OCI-LY7 (cell line): Measurements from ENCODE around the gene ANKRD44. TPM values are rescaled to one million over a fixed set of nuclear protein-coding genes. Genes with fewer than 3 reads are reported as not detected.

Experiments
- BruUV-seq: library from RNA; stranded (reverse); fragments of 400-500 nt; replicated peaks from 2 replicates; lab custom pipeline; 2021; lab: Mats Ljungman, UMichigan
- CTCF ChIA-PET: fragments of 300-600 bp; sonication (Branson Sonifier 250); formaldehyde crosslinking; loops from one replicate; lab custom pipeline; 2022; ENCODE audit warnings: antibody characterized with exemption; ENCODE audit not compliant: unreplicated experiment; lab: Charles Lee
- POLR2A ChIA-PET: fragments of 300-600 bp; sonication (Branson Sonifier 250); formaldehyde crosslinking; loops from one replicate; lab custom pipeline; 2022; ENCODE audit warnings: antibody characterized with exemption; lab: Charles Lee
- DNase-seq: peaks from one replicate; pipeline ENCODE4 v3.0.0-alpha.2; 2015; ENCODE audit warnings: low spot score
- H2AFZ ChIP-seq: fragments of 200-600 bp; sonication (generic), shearing (Covaris generic); 2 replicates; pipeline ENCODE4 v1.6.1; 2014; ENCODE audit warnings: mild to moderate bottlenecking, antibody characterized with exemption, low read length, moderate library complexity
- H3K27ac ChIP-seq: fragments of 200-600 bp; sonication (generic); 2 replicates; pipeline ENCODE4 v1.5.1; 2014; ENCODE audit warnings: mixed run types, low read depth, mild to moderate bottlenecking, moderate library complexity, low read length, inconsistent platforms; ENCODE audit not compliant: poor library complexity, severe bottlenecking
- H3K36me3 ChIP-seq: fragments of 200-600 bp; sonication (generic); 2 replicates; pipeline ENCODE4 v1.6.1; 2014; ENCODE audit warnings: mild to moderate bottlenecking, antibody characterized with exemption, low read length, moderate library complexity, mixed read lengths; ENCODE audit not compliant: insufficient read depth
- H3K4me1 ChIP-seq: fragments of 200-600 bp; sonication (generic); 2 replicates; pipeline ENCODE4 v1.5.1; 2014; ENCODE audit warnings: mild to moderate bottlenecking, low read length; ENCODE audit not compliant: insufficient read depth, poor library complexity, severe bottlenecking
- H3K4me2 ChIP-seq: fragments of 200-600 bp; sonication (generic); 2 replicates; pipeline ENCODE4 v1.6.1; 2014; ENCODE audit warnings: mild to moderate bottlenecking, low read length
- H3K4me3 ChIP-seq: fragments of 200-600 bp; sonication (generic); 2 replicates; pipeline ENCODE4 v1.5.1; 2014; ENCODE audit warnings: mild to moderate bottlenecking, low read depth, low read length; ENCODE audit not compliant: poor library complexity, severe bottlenecking
- H3K79me2 ChIP-seq: fragments of 200-600 bp; sonication (generic); 2 replicates; pipeline ENCODE4 v1.6.1; 2016; ENCODE audit warnings: low read depth, mild to moderate bottlenecking, low read length, moderate library complexity, mixed read lengths; ENCODE audit not compliant: insufficient read depth
- H3K9me2 ChIP-seq: fragments of 200-600 bp; sonication (generic); 2 replicates; pipeline ENCODE4 v1.6.1; 2016; ENCODE audit warnings: mild to moderate bottlenecking, low read length, mixed read lengths; ENCODE audit not compliant: insufficient read depth
- H3K9me3 ChIP-seq: fragments of 200-600 bp; sonication (generic); 2 replicates; pipeline ENCODE4 v1.6.1; 2014; ENCODE audit warnings: mild to moderate bottlenecking, mixed run types, low read length, mixed read lengths
- H4K20me1 ChIP-seq: fragments of 200-600 bp; sonication (generic); 2 replicates; pipeline ENCODE4 v1.6.1; 2014; ENCODE audit warnings: mild to moderate bottlenecking, antibody characterized with exemption, low read length, moderate library complexity, mixed read lengths; ENCODE audit not compliant: insufficient read depth
- EZH2phosphoT487 ChIP-seq: fragments of 200-600 bp; sonication (generic); IDR thresholded peaks from 2 replicates; pipeline ENCODE4 v1.6.1; 2018; ENCODE audit warnings: low read depth, borderline replicate concordance, mild to moderate bottlenecking, mixed run types, antibody characterized with exemption, low read length, moderate library complexity, mixed read lengths
- intact Hi-C: fragments of 100-400 bp; cut with micrococcal nuclease; formaldehyde crosslinking; loops from one replicate; pipeline ENCODE4 v1.10.0; 2022; ENCODE audit not compliant: unreplicated experiment
- total RNA-seq, 2 experiments: library from RNA; depleted of rRNA in 1 of 2; stranded (reverse); fragments of >200 nt in 1 of 2; shearing (Covaris generic) in 1 of 2; gene quantifications; 2 replicates each; pipeline ENCODE4 v1.2.3, GENCODE V29; 2014 to 2022
- TF ChIP-seq, protein P1 (sequence below): fragments of 200-600 bp; sonication (generic); conservative IDR thresholded peaks from 2 replicates; pipeline ENCODE4 v1.5.1; 2014; ENCODE audit warnings: mild to moderate bottlenecking, antibody characterized with exemption, low read length, moderate library complexity, mixed read lengths

The ANKRD44 gene
- total RNA-seq, 2 experiments from 2014 or later = 69.4 to 73.7 TPM

- no peak overlapping the region for H3K4me3 ChIP-seq
- no peaks in the 10 kb centered on the region for H4K20me1 ChIP-seq
- DNase-seq = no peak
- no peak overlapping the region for H2AFZ ChIP-seq
- intact Hi-C loops = no loop called here
- H3K4me1 ChIP-seq = no peaks in the 10 kb centered on the region
- H3K9me3 ChIP-seq = no peaks in the 10 kb centered on the region
- CTCF ChIA-PET = no interaction called here
- H3K4me2 ChIP-seq = no peak overlapping the region
- POLR2A ChIA-PET = interaction anchor here (0.8 kb wide), 1 partner anchor 406 kb away, joined by 6 read pairs; no protein-coding TSS in a partner anchor
- no peak overlapping the region for H3K27ac ChIP-seq
- H3K36me3 ChIP-seq = no peaks in the 10 kb centered on the region
- H3K79me2 ChIP-seq = no peaks in the 10 kb centered on the region
- H3K9me2 ChIP-seq = no peaks in the 10 kb centered on the region
- BruUV-seq = no TSS peak
- TF ChIP-seq EZH2phosphoT487 = no peak
- TF ChIP-seq, protein P1, sequence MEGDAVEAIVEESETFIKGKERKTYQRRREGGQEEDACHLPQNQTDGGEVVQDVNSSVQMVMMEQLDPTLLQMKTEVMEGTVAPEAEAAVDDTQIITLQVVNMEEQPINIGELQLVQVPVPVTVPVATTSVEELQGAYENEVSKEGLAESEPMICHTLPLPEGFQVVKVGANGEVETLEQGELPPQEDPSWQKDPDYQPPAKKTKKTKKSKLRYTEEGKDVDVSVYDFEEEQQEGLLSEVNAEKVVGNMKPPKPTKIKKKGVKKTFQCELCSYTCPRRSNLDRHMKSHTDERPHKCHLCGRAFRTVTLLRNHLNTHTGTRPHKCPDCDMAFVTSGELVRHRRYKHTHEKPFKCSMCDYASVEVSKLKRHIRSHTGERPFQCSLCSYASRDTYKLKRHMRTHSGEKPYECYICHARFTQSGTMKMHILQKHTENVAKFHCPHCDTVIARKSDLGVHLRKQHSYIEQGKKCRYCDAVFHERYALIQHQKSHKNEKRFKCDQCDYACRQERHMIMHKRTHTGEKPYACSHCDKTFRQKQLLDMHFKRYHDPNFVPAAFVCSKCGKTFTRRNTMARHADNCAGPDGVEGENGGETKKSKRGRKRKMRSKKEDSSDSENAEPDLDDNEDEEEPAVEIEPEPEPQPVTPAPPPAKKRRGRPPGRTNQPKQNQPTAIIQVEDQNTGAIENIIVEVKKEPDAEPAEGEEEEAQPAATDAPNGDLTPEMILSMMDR = no peak
These were observed 333.1 kb downstream of the ANKRD44 start for GRCh38 chr2:196977507-196977906.

- Histone ChIP-seq H3K9me3 (no peaks in the 10 kb centered on the region), H4K20me1 (no peaks in the 10 kb centered on the region), H3K9me2 (no peaks in the 10 kb centered on the region), H3K27ac (no peak overlapping the region), H2AFZ (no peak overlapping the region), H3K36me3 (no peaks in the 10 kb centered on the region), H3K4me3 (no peak overlapping the region), H3K4me1 (no peaks in the 10 kb centered on the region), H3K4me2 (no peak overlapping the region), H3K79me2 (no peaks in the 10 kb centered on the region)
- BruUV-seq = no TSS peak
- POLR2A ChIA-PET = no interaction called here
- CTCF ChIA-PET = no interaction called here
- intact Hi-C loops = no loop called here
- no peak for DNase-seq
- no peak for TF ChIP-seq EZH2phosphoT487
- TF ChIP-seq, protein P1 = no peak
These were observed 335.6 kb downstream of the ANKRD44 start for GRCh38 chr2:196974970-196975369.

DNA sequence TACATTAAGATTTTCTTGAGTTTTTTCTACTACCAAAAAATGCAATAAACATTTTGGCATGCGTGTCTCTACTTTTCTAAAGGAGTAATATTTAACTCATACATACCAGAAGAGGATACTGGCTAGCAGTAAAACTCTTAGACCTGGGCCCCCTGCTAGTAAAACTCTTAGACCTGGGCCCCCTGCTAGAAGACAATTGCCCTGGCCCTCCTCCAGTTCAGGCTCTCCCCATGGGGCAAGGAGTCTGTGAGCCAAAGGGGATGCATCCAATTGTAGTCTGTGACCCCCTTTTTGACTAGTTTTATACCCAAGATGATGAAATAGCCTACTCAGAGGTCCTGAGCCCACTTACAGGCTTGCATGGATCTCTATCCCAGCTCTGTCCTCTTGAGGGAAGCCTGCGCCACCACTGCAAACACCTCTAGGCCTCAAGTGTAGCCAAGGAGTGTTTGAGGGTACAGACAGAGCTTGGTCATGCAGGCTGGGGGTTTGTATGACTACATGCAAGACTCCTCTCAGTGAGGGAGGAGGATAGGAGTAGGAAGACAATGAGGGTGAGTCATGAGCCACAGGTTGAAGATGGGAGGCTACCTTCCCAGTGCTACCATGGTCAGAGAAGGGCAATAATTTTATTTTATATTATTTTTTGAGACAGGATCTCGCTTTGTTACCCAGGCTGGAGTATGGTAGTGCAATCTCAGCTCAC, 338.9 kb downstream of the ANKRD44 start:
- intact Hi-C loops = no loop called here
- H3K9me2 ChIP-seq = no peaks in the 10 kb centered on the region
- H4K20me1 ChIP-seq = no peaks in the 10 kb centered on the region
- no peaks in the 10 kb centered on the region for H3K9me3 ChIP-seq
- H3K27ac ChIP-seq = no peak overlapping the region
- H2AFZ ChIP-seq = no peak overlapping the region
- no peaks in the 10 kb centered on the region for H3K36me3 ChIP-seq
- no TSS peak for BruUV-seq
- TF ChIP-seq EZH2phosphoT487 = no peak
- no peak for DNase-seq
- H3K4me3 ChIP-seq = no peak overlapping the region
- H3K4me1 ChIP-seq = no peaks in the 10 kb centered on the region
- no peaks in the 10 kb centered on the region for H3K79me2 ChIP-seq
- POLR2A ChIA-PET = no interaction called here
- CTCF ChIA-PET = no interaction called here
- no peak overlapping the region for H3K4me2 ChIP-seq
